Measurements from ENCODE around the gene TTC39C.
"Not testable (repeated sequence)": the region's sequence is repeated elsewhere in the genome, so short reads cannot be mapped to it uniquely, and the experiment has no call there.

The TTC39C gene

DNA sequence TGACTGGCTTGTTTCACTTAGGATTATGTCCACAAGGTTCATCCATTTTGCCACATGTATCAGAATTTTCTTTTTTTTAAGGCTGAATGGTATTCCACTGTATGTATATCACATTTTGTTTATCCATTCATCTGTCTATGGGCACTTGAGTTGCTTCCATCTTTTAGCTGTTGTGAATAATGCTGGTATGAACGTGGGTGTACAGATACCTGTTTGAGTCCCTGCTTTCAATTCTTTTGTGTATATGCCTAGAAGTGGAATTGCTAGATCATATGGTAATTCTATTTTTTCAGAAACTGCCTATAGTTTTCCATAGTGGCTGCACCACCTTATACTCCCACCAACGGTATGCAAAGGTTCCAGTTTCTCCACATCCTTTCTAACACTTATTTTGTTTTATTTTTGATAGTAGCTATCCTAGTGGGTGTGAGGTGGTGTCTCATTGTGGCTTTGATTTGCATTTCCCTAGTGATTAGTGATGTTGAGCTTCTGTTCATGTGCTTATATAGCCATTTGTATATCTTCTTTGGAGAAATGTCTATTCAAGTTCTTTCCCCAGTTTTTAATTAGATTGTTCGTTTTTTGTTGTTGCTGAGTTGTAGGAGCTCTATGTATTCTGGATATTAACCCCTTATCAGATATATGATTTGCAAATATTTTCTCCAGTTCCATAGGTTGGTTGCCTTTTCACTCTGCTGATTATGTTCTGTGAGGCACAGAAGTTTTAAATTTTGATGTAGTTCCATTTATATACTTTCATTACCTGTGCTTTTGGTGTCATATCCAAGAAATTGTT, 40.7 kb downstream of the TTC39C start:
- DNase-seq: no peak

DNA sequence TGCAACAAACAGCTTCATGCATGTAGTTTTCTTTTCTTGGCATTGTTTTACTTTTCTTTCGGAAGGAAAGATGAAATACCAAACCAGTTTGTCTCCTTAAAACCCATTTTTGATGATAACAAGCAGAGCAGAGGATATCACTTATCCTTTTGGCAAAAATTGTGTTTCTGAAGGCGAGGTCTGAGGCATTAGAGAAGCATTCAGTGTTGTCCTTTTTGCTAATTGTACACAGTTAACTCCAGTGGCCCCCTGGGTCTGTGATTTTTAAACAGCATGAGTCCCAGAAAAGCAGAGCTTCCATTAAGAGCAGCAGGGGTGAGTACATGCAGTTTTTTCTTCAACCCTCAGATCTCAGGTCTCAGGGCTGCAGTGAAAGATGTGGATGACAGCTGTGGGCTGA, 41.3 kb downstream of the TTC39C start:
- DNase-seq: no peak

GRCh38 chr18:24056506-24056905, 42.0 kb downstream of the TTC39C start:
- no peak for DNase-seq

DNA sequence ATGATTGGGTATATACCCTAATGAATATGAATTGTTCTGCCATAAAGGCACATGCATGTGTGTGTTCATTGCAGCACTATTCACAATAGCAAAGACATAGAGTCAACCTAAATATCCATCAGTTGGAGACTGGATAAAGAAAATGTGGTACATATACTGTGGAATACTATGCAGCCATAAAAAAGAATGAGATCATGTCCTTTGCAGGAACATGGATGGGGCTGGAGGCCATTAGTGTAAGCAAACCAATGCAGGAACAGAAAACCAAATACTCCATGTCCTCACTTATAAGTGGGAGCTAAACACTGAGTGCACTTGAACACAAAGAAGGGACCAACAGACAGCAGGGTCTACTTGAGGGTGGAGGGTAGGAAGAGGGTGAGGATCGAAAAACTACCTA, 43.2 kb downstream of the TTC39C start:
- DNase-seq: no peak

DNA sequence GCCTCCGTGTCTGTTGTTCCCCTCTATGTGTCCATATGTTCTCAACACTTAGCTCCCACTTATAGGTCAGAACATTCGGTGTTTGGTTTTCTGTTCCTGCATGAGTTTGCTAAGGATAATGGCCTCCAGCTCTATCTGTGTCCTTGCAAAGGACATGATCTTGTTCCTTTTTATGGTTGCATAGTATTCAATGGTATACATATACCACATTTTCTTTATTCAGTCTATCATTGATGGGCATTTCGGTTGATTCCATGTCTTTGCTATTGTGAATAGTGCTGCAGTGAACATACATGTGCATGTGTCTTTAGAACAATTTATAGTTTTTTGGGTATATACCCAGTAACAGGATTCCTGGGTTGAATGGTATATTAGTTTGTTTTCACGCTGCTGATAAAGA, 44.8 kb downstream of the TTC39C start:
- not testable (repeated sequence) for DNase-seq

- no peak for DNase-seq
Observed at GRCh38 chr18:24060644-24061043, 46.1 kb downstream of the TTC39C start.

GRCh38 chr18:24063121-24063731, 48.7 kb downstream of the TTC39C start:
- DNase-seq: no peak

DNA sequence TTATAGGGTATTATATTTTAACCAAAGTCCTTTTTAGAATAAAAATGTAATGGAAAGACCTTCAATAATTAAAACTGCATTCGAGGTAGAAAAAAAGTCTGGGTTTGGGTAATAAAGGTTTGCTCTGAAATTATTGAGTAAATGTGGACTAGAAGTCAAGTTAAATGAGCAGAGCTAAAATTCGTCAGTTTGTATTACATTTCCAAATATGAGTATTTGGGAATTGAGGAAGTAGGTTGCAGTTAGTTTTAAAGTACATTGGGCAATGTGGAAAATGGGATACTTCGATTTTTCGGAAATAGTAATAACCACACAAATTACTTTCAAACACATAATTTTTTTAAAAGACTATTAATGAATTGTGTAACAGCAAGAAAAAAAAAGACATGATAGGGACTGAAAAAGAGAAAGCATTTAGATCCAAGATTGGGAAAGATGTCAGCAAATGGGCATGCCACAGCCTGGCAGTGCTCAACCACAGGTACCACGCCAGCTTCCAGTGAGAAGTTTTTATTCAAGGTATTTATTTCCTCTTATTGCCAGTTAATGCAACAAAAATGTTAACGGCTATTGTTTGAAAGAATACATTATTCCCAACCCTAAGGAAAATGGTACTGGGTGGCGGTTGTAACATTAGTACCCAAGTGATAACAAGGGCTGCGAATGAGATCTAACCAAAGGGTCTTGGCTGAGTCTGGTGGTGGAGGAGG, 50.0 kb downstream of the TTC39C start:
- no peak for DNase-seq

- DNase-seq: no peak
Observed at GRCh38 chr18:24065906-24066305, 51.4 kb downstream of the TTC39C start.

DNA sequence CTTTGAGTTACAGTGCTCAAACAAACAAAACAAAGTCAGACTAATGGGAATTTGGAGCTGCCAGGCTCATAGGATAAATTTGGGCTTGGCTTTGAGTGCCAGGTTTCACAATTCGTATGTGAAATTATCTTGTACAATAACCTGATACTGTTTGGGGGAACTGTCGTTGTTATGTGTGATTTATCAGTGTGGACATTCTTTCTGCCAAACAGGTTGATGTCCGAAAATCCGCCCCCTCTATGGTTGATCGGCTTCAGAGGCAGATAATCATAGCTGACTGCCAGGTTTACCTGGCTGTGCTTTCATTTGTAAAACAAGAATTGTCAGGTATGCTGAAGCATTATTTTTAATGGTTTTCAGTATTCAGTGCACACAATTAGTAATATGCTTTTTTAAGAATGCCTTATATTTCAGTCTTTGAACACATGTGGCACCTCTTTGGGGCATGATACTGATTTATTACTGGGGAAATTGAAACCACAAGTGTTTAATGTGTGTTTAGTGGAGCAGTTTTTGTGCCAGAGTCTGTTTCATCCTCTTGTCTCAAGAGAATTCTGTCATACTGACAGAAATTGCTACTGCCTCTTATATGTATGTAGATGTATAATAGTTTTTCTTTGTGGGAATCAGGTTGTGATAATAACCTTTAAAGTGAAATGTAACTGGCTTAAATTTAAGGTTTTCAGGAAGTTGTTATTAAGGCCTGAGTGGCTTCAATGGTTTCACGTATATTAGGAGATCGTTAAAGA, 54.6 kb downstream of the TTC39C start:
- DNase-seq: no peak

DNA sequence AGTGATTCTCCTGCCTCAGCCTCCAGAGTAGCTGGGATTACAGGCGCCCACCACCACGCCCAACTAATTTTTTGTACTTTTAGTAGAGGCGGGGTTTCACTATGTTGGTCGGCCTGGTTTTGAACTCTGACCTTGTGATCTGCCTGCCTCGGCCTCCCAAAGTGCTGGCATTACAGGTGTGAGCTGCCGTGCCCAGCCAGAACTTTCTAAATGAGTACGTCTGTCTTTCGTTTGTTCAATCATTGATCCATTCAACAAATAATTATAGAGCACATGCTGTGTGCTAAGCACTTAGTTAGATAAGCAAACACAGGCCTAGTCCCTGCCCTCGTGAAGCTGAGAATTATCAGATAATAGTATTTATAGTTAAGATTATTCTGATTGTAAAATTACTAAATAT, 56.5 kb downstream of the TTC39C start:
- no peak for DNase-seq

- DNase-seq: no peak
Observed at GRCh38 chr18:24071779-24072178, 57.2 kb downstream of the TTC39C start.

DNA sequence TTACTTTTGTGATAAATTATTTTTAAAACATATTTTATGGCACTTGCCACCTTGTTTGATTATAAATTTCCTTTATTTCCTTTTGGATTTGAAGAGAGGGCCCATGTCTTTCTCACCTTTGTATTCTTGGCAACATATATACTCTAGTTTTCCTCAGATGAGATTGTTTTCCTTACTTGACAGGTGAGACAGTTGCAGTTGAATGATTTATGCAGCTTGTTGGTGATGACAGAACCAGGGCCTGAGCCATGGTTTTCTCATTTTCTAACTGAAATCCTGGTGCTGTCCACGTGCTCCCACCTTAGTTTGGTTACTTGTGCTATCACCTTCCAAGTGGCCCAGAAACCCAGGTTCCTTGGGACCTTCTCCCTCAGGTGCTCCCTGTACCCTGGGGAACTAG, 58.2 kb downstream of the TTC39C start:
- no peak for DNase-seq

DNA sequence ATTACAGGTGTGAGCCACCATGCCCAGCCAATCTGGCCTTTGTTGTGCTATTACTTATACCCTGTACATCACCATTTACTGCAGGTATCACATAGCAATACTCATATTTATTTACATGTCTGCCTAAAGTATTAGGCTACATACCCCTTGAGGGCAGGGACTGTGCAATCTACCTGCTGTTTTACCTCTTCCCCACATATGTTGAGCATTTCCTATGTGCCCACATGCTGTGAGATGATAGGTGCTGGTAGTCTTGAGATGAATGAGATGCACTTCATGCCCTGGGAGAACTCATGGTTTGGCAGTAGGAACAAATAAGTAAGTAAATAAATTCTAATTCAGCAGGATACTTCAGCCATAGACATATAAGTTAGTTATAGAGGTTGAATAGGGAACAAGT, 59.2 kb downstream of the TTC39C start:
- no peak for DNase-seq

GRCh38 chr18:24074757-24075156, 60.2 kb downstream of the TTC39C start:
- DNase-seq: not testable (repeated sequence)

DNA sequence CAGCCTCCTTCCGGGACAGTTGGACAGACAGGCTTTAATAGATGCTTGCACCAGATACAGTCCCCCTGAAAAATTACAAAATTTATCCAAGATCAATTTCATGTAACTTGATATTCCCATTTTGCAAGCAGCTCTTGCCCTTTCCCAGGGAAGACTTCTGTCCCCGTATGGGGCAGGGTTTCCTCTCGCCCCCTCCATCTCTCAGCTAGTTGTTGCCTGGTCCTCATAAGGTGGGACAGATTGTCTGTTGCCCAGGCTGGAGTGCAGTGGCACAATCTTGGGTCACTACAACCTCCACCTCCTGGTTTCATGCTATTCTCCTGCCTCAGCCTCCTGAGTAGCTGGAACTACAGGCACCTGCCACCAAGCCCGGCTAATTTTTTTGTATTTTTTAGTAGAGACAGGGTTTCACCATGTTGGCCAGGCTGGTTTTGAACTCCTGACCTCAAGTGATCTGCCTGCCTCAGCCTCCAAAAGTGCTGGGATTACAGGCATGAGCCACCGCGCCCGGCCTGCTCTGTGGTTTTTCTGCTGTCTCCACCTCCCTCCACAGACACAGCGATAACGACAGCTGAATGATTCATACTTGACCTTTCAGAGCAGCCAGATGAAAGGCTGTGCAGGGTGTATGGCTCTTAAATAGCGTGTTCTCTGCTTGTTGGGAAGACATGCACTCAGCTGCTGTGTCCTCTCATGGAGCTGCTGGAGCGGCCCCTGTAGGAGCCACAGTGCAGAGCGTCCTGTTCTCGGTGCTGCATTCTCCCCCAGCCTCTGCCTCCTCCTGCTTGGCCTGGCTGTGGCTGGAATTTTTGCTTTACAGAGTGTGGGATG, 61.4 kb downstream of the TTC39C start:
- peak; percentile 87 for DNase-seq

GRCh38 chr18:24076950-24077349, 62.4 kb downstream of the TTC39C start:
- DNase-seq: no peak

- DNase-seq: no peak
Observed at GRCh38 chr18:24078391-24078790, 63.8 kb downstream of the TTC39C start.

GRCh38 chr18:24080861-24081260, 66.3 kb downstream of the TTC39C start:
- peak; percentile 29 for DNase-seq

- no peak for DNase-seq
Observed at GRCh38 chr18:24083550-24083949, 69.0 kb downstream of the TTC39C start.

GRCh38 chr18:24086082-24086481, 71.5 kb downstream of the TTC39C start:
- no peak for DNase-seq

GRCh38 chr18:24089076-24089475, 74.5 kb downstream of the TTC39C start:
- DNase-seq: no peak
